Measurements from ENCODE around the gene FOXK1.
A peak's percentile ranks its signal among the peaks of the same experiment; 100 is the strongest.
"Not testable (repeated sequence)": the region's sequence is repeated elsewhere in the genome, so short reads cannot be mapped to it uniquely, and the experiment has no call there.

FOXK1 gene

DNA sequence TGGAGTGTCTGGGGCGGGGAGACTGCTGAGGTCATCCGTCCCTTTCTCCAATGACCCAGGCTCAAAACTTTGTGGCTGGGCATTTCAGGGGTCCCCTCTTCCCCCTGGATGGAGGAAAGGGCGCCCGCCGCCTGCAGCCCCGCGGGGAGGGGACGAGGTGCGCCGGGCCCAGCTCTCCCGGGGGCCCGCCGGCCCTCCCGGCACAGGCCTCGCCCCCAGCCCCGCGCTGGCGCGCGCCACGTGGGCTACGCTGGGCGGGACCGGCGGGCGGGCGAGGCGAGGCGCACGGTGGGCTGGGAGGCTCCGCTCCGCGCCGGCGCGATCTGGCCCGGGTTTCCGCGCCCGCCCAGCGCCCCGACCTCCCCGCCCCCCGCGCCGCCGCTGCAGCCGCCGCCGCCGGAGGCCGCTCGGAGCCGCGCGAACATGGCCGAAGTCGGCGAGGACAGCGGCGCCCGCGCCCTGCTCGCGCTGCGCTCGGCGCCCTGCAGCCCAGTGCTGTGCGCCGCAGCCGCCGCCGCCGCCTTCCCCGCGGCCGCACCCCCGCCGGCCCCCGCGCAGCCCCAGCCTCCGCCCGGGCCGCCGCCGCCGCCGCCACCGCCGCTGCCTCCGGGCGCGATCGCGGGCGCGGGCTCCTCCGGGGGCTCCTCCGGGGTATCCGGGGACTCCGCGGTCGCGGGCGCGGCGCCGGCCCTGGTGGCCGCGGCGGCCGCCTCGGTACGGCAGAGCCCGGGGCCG is at the start of gene FOXK1:
TSS of gene FOXK1 (plus strand) at position 410 of the 735 bp plus-strand sequence. CDS start at position 424, 14 bp downstream.
- FAIRE-seq = no peak

DNA sequence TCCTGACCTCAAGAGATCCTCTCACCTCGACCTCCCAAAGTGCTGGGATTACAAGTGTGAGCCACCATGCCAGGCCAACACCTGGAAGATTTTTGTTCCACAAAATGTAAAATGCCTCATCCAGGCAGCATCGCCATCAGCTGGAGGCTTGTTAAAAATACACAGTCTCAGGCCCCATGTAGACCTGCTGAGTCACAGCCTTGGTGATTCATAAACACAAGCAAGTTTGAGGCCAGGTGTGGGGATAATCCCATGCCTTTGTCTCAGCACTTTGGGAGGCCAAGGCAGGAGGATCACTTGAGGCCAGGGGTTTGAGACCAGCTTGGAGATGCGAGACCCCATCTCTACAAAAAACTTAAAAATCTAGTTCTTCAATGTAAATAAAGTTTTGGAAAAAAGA is 49.1 kb upstream of the FOXK1 start:
- FAIRE-seq = no peak

DNA sequence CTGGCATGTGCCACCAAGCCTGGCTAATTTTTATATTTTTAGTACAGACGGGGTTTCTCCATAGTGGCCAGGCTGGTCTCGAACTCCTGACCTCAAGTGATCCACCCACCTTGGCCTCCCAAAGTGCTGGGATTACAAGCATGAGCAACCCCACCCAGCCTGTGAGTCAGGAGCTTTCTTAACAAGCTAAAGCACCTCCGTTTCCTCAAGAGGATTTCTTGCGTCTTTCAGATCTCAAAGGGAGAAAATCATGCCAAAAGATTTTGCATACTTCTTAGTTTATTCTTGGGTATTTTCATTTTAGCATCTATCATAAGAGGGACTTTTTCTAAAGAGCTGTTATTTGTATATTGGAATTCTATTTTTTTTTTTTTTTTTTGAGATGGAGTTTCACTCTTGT is 47.9 kb upstream of the FOXK1 start:
- FAIRE-seq = no peak

- no peak for FAIRE-seq
These were observed 43.1 kb upstream of the FOXK1 start for GRCh38 chr7:4638781-4639575.

DNA sequence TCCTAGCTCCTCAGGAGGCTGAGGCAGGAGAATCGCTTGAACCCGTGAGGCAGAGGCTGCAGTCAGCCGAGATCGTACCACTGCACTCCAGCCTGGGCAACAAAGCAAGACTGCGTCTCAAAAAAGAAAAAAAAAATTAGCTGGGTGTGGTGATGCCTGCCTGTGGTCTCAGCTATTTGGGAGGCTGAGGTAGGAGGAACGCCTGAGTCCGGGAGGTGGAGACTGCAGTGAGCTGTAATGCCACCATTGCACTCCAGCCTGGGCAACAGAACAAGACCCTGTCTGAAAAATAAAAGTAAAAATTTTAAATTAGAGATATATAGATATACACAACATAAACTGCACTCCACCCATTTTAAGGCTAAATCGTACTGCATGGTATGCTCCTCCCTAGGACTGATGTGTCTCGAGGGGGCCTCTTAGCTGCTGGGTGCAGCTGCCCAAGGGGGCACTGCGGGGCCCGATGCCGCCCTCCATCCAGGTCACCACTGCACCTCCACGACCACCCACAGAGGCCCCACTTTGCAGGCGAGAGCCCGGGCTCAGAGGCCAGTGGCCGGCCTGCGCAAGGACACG is 40.9 kb upstream of the FOXK1 start:
- FAIRE-seq = no peak

DNA sequence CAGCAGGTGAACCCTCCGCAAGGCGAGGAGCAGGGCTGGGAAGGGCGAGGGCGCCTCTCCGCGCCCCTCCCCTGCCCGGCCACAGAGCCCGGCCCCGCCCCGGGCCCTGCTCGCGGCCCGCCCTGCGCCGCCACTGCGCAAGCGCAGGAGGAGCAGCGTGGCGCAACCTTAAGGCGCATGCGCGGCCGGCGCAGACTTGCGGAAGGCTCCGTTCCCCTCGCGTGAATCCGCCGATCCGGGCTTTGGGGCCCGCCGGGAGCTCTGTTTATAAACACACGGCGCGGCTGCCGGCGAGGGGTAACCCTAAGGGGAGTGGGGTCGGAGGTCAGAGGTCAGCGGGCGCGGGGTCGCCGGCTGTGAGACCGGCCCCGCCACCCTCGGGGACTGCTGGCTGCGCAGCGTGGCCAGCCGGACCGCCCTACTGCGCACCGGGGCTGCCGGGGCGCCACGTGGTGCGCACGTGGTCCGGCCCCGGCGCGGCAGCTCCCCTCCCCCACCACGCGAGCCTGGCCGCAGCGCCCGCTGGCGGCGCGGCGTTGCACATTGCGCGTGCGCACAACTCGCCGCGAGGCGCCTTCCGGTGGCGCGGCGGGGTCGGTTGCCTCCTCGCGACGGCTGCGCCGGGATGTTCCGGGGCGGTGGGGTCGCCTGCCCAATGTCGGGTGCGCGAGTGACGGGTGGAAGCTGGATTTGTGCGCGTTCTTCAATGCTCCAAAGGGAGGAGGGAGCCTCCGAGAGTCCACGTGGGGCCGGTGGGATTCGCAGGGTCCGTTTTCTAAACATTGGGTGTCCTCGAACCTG is 40.2 kb upstream of the FOXK1 start:
- no peak for FAIRE-seq

DNA sequence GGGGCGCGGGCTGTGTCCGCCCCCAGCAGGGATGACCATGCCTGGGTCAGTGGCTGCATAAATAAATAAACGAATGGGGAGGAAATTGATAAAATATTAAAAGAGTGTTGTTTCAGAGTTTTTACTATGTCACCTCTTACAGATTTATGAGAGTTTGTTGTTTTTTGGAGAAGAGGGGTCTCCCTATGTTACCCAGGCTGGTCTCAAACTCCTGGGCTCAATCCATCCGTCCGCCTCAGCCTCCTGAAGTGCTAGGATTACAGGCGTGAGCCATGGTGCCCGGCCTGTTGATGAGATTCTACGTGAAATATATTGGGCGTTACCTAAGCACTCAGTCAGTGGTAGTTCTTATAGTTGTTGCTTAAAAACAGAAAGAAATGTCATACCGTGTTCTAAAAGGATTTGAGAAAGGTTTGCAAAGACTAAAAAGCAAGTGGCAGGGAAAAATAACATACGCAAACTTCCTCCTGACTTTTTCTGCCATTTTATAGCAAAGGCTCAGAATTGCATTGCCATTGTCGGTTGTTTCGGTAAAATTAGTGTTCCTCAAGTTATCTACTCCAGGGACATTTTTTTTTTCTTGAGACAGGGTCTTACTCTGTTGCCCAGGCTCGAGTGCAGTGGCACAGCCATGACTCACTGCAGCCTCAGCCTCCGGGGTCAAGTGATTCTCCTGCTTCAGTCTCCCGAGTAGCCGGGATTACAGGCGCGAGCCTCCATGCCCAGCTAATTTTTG is 39.5 kb upstream of the FOXK1 start:
- no peak for FAIRE-seq

DNA sequence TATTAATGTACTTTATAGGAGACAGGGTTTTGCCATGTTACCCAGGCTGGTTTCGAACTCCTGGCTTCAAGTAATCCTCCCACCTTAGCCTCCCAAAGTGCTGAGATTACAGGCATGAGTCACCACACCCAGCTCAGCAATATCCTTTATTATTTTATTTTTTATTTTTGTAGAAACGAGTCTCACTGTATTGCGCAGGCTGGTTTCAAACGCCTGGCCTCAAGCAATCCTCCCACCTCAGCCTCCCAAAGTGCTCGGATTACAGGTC is 39.0 kb upstream of the FOXK1 start:
- FAIRE-seq = not testable (repeated sequence)

DNA sequence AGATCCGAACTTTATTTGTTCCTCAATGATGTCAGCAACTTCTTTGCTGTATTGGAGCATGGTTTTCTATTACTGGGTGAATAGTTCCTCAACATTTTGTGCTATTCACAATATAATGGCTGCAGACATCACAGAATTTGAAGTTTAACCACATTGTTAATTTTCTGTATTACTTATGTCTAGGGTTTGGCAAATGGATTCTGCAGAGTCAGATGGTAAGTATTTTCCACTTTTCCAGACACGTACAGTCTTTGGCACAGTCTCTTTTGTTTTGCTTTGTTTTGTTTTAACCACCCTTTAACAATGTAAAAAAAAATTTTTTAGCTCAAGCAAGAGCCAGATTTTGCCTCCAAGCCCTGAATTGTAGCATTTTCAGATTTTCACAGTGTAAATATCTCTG is 36.8 kb upstream of the FOXK1 start:
- FAIRE-seq = no peak

DNA sequence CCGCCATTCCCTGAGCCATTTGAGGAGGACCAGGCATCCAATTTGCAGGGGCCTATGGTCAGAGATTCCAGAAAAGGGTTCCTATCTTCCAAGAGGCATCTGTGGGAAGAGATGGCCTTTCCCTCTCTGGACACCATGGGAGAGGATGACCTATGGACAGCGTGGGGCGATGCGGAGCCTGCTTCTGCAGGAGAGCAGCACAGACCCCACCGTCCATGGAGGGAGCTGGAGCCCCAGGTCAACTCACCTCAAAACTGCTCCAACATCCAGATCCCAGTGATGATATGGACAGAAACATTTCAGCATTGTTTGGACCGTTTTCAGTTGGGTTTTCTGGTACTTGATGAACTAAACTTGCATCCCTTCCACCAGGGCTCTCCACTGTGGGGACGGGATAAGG is 34.0 kb upstream of the FOXK1 start:
- FAIRE-seq = no peak

DNA sequence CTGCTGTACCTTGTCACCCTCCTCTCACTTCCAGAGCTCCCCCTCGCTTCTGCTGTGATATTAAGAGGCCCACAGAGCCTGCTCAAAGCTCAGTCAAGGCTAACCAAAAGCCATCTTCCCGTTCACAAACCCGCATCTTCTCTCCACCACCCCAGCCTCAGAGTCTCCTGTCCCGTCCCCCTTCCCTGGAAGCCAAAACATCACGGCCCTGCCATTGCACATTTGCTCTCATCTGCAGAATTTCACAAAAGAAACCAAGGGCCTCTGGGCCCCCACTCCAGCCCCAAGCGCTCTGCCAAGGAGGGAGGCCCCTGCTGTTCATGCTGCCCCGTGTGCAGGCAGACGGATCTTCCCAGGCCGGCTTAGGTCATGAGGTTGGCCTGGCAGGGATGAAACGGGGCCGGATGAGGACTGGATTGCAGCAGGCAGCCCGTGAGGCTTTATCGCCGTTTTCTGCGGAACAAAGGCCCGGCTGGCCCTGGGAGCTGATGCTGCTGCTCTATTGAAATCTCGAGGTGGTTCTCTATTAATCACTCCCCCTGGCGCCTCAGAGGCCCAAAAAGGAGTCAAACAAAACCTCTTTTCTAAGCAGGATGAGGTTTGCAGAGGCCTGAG is 31.6 kb upstream of the FOXK1 start:
- no peak for FAIRE-seq

- FAIRE-seq = no peak
These were observed 28.3 kb upstream of the FOXK1 start for GRCh38 chr7:4653771-4654170.

GRCh38 chr7:4655311-4655710 is 26.8 kb upstream of the FOXK1 start:
- no peak for FAIRE-seq

DNA sequence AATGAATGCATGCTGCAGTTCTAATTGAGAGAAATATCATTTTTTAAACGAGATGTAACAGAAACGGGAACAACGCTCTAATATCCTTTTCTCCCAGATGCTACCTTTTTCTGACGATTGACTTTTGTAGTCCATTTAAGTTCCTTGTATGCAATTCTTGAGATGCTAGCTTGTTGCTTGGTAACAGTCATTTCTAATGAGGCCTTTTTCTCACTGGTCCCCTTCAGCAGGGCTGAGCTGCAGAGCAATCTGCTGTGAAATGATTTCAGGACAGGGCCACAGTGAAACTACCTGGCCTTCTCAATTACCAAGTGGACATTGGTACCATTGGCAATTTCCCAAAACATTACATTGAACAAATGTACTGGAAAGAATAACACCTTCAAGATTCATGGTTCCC is 26.2 kb upstream of the FOXK1 start:
- FAIRE-seq = no peak

DNA sequence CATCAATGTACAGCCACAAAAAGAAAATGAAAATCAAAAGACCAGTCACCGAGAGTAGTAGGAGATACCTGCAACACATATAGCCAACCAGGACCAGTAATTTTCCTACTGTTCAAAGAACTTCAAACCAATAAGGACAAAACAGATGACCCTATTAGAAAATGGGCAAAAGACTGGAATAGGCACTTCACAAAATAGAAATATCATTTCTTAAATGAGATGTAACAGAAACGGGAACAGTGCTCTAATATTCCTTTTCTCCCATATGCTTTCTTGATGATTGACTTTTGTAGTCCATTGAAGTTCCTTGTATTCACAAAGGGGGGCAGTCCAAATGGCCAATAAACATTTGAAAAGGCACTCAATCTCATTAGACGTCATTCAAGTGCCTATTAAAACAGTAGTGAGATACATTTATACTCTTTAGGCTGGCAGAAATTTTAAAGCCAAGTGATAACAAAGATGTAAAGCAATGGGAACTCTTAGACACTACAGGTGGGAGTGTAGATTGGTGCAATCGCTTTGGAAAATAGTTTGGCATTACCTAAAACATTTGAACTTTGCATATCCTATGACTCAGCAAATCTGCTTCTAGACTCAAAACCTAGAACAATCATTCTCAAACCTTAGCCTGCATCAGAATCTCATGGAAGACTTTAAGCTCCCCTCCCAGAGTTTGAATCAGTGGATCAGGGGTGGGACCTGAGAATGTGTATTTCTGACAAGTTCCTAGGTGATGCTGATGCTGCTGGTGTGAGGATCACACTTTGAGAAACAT is 24.3 kb upstream of the FOXK1 start:
- FAIRE-seq = no peak

DNA sequence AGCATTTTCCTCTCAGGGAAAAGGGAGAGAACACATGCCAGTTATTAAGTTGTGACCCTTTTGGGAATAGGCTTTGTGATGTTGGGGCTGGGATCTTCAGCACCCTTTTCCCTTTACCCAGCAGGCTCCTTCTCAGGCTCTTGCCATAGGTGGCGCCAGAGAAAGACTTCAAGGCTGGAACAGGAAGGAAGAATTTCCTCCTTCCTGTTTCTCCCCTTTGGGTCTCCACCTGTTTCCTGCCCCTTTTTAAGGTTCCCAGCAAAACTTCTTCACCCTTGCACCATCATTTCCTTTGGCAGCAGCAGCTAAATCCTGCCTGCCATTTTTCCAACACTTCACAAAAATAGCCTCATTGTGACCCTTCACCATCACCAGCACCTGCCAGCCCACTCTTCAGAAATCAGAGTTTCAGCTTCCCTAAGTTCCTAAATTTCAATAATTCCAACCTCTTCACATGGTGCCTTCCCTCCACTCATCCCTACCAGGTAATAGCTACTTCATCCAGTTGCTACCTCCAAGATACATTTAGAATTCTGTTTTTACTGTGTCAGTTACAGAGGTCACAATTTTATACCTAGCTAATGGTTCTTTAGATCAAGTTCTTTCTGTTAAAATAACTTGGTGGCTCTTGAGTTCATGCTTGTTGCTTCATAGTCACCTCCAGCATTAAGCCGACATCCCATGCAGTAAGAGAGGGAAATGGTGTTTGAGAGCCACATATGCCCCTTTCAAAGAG is 22.4 kb upstream of the FOXK1 start:
- no peak for FAIRE-seq

- FAIRE-seq = no peak
These were observed 20.2 kb upstream of the FOXK1 start for GRCh38 chr7:4661871-4662270.

- no peak for FAIRE-seq
These were observed 18.7 kb upstream of the FOXK1 start for GRCh38 chr7:4663239-4664018.

- FAIRE-seq = peak; percentile 45
These were observed 16.4 kb upstream of the FOXK1 start for GRCh38 chr7:4665661-4666060.

Measured in endometrium (tissue), 2 donors.